Neutrophil (primary cell): ENCODE data around the gene TEAD1.

Experiments used
- H3K27ac ChIP-seq: fragments of 200-600 bp; sonication (generic); 2 replicates; pipeline ENCODE4 v1.5.1; 2016; ENCODE audit warnings: mild to moderate bottlenecking, moderate library complexity
- H3K27me3 ChIP-seq: fragments of 200-600 bp; sonication (generic); 2 replicates; pipeline ENCODE4 v1.6.0; 2016; ENCODE audit warnings: mild to moderate bottlenecking
- H3K36me3 ChIP-seq: fragments of 200-600 bp; sonication (generic); 2 replicates; pipeline ENCODE4 v1.5.1; 2017
- H3K4me1 ChIP-seq, 2 experiments: fragments of 200-600 bp in 1 of 2; sonication (generic) in 1 of 2; 1 replicate in 1 of 2; 2 replicates in 1 of 2; pipeline versions ENCODE4 v1.5.1 to v1.6.1; 2013 to 2016; ENCODE audit warnings: low read depth in 1 of 2, low read length in 1 of 2, mild to moderate bottlenecking in 1 of 2, moderate library complexity in 1 of 2; ENCODE audit not compliant: control insufficient read depth in 1 of 2, insufficient read depth in 1 of 2
- H3K4me3 ChIP-seq, 2 experiments: fragments of 200-600 bp in 1 of 2; sonication (generic) in 1 of 2; 1 replicate in 1 of 2; 2 replicates in 1 of 2; pipeline ENCODE4 v1.5.1; 2013 to 2016; ENCODE audit warnings: low read depth in 1 of 2, low read length in 1 of 2, mild to moderate bottlenecking in 1 of 2, moderate library complexity in 1 of 2
- H3K9me3 ChIP-seq: fragments of 200-600 bp; sonication (generic); 2 replicates; pipeline ENCODE4 v1.5.1; 2016
- TF ChIP-seq, protein P1 (sequence below): fragments of 200-600 bp; sonication (generic); IDR thresholded peaks from 2 replicates; pipeline ENCODE4 v1.5.1; 2016; ENCODE audit warnings: antibody characterized with exemption

Gene TEAD1

DNA sequence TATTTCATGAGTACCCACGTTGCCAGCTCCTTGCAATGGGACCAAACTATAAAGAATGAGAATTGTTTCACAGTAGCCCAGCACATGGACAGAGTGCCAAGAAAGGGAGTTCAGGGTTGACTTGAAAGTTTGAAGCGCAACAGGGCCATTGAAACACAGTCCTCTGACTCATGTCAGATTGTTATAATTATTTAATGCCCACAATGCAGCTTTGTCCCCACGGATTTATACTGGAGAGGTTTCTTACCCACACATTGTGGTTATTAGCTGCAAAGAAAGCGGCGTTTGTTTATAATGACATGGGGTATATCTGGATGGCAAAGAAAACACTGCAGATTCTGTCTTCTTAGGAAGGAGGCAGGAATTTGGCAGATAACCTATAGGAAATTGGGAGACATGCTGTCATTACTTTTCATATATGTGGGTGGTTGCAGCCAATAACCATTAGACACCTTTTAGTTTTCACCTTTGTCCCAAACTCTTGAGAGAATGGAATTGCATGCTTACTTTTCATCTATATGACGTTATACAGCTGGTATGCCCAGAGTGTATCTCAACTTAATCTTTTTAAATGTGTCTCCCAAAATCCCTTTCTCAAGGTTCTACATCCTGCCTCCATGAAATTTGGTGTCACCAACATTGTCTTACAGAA is 143.6 kb downstream of the TEAD1 start:
- no peaks in the 10 kb centered on the region for H3K4me1 ChIP-seq
- no peaks in the 10 kb centered on the region for H3K36me3 ChIP-seq
- no peak overlapping the region for H3K27ac ChIP-seq
- no peaks in the 10 kb centered on the region for H3K9me3 ChIP-seq
- no peak overlapping the region for H3K4me3 ChIP-seq
- peaks cover 29% of the 10 kb centered on the region for H3K27me3 ChIP-seq
- TF ChIP-seq, protein P1, sequence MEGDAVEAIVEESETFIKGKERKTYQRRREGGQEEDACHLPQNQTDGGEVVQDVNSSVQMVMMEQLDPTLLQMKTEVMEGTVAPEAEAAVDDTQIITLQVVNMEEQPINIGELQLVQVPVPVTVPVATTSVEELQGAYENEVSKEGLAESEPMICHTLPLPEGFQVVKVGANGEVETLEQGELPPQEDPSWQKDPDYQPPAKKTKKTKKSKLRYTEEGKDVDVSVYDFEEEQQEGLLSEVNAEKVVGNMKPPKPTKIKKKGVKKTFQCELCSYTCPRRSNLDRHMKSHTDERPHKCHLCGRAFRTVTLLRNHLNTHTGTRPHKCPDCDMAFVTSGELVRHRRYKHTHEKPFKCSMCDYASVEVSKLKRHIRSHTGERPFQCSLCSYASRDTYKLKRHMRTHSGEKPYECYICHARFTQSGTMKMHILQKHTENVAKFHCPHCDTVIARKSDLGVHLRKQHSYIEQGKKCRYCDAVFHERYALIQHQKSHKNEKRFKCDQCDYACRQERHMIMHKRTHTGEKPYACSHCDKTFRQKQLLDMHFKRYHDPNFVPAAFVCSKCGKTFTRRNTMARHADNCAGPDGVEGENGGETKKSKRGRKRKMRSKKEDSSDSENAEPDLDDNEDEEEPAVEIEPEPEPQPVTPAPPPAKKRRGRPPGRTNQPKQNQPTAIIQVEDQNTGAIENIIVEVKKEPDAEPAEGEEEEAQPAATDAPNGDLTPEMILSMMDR, result no peak

DNA sequence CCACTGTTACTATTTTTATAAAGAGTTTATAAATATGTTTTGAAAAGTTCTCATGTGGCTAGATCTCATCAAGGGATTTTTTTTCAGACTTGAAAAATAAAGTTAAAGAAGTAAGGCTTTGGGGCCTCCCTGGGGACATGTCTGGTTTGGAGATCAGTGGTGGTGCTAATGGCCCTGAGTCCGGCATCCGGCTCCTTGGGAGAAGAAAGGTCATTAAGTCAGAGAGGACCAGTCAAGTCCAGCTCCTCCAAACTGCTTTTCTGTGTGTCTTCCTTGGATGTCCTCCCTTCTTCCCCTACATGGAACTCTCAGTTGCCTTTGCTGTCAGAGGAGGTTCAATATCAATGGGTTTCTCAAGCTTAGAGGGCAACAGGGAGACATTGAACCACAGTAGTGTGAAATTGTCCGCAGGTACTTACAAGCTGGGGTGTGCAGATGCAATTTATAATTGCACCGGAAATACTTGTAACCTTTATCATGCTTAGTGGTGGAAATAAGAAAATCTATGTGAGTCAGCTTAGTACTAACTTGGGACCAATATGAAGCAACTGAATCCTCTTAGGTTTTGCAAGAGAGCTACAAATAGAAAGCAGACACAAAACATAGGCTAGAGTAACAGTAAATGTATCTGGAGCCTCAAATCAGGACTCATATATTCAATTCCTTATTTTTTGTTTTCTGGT is 144.3 kb downstream of the TEAD1 start:
- TF ChIP-seq, protein P1, result no peak
- Histone ChIP-seq H3K4me1 (no peaks in the 10 kb centered on the region), H3K9me3 (no peaks in the 10 kb centered on the region), H3K4me3 (no peak overlapping the region), H3K36me3 (no peaks in the 10 kb centered on the region), H3K27ac (no peak overlapping the region), H3K27me3 (peaks cover 30% of the 10 kb centered on the region)

DNA sequence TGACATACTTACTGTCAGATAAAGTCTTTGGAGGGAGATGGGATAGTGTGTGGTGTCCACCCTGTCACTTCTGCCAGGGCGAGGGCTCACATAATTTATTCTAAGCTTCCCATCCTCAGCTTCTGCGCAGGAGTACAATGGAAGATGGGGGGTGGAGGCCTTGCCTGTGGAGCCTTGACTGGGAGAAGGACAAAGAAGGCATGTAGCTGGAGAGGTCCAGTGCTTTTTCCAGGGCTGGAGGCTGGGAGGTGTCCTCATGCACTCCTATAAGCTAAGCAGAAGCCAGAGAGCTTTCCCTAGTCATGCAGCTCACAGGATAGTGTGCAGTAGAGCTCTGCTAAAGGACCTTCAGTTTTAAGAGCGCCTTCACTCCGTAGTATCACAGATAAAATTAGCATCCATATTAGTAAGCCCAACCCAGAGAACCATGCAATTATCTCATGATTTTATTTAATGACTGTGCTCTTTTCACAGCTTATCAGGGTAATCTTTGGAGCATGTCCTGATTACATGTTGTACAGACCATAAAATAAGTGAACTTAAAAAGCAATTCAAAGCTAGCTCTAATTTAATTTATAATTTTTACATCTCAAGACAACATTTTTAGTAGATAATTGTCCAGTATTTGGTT is 148.3 kb downstream of the TEAD1 start:
- H3K4me1 ChIP-seq, result no peaks in the 10 kb centered on the region
- no peaks in the 10 kb centered on the region for H3K36me3 ChIP-seq
- H3K9me3 ChIP-seq, result no peaks in the 10 kb centered on the region
- no peak overlapping the region for H3K27ac ChIP-seq
- TF ChIP-seq, protein P1, result no peak
- H3K27me3 ChIP-seq, result peaks cover 41% of the 10 kb centered on the region
- no peak overlapping the region for H3K4me3 ChIP-seq

DNA sequence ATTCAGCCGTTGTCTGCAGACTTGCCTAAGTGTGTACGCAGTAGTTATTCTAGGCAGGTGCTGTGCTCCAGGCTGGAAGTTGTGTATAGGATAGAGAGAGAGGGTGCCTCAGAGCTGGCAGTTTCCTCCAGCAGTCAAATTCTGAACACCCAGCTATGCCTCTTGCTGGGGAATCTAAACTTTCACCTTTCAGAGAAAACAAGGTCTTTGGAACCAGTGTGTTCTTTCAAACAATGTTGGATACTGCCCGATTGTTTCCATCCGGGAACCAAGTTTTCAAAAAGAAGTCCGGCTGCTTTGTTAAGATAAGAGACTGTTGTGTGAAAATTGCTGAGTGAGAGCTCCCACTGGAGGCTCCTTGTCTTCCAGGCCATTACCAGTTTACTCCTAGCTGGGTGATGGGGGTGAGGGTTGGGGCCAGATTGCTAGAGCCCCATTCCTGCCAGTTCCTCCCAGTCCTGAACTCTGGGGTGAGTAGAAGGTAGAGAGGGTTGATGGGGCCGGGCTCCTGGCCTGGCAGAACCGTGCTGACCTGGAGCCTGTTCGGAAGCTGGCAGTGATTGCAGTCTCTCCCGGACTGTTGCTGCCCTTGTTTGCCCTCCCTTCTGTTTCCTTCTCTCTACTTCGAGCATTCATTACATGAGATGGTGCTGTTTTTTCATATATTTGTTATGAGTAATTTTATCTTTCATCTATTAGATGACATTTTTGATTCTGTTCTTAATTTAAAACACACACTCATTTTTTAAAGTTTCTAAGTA is 150.2 kb downstream of the TEAD1 start:
- no peak overlapping the region for H3K27ac ChIP-seq
- H3K36me3 ChIP-seq, result no peaks in the 10 kb centered on the region
- H3K9me3 ChIP-seq, result no peaks in the 10 kb centered on the region
- H3K27me3 ChIP-seq, result peaks cover 60% of the 10 kb centered on the region
- H3K4me3 ChIP-seq, result no peak overlapping the region
- TF ChIP-seq, protein P1, result no peak
- no peaks in the 10 kb centered on the region for H3K4me1 ChIP-seq

DNA sequence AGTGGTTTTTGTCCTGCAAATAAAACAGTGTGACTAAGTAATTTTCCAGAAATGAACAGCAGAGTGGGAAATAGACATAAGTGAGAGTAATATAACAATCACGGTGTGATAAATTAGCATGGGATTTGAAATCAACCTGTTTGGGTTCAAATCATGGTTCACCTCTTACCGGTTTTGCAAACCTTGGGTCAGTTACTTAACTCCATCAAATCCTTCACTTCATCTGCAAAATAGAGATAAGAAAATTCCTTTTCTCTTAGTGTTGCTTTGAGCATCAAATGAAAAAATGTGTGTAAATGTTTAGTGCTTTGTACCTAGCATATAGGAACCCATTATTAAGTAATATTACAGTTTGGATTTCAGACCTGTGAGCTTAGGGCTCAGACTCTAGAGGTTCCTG is 152.2 kb downstream of the TEAD1 start:
- H3K9me3 ChIP-seq, result no peaks in the 10 kb centered on the region
- peaks cover 77% of the 10 kb centered on the region for H3K27me3 ChIP-seq
- no peaks in the 10 kb centered on the region for H3K4me1 ChIP-seq
- no peak overlapping the region for H3K4me3 ChIP-seq
- no peaks in the 10 kb centered on the region for H3K36me3 ChIP-seq
- TF ChIP-seq, protein P1, result no peak
- H3K27ac ChIP-seq, result no peak overlapping the region
